Loucy (cell line): ENCODE results near the gene ANO8.

Source experiments
- H2AFZ ChIP-seq: fragments of 200-600 bp; sonication (generic); 2 replicates; pipeline ENCODE4 v1.6.0; 2016; ENCODE audit warnings: antibody characterized with exemption, mild to moderate bottlenecking, low read length, moderate library complexity
- H3F3A ChIP-seq: fragments of 200-600 bp; 2 replicates; pipeline ENCODE4 v1.6.0; 2016; ENCODE audit warnings: antibody characterized with exemption, low read depth, mild to moderate bottlenecking
- H3K27me3 ChIP-seq: fragments of 200-600 bp; sonication (generic); 2 replicates; pipeline ENCODE4 v1.6.1; 2014; ENCODE audit warnings: low read length, mild to moderate bottlenecking; ENCODE audit not compliant: insufficient read depth, poor library complexity, severe bottlenecking
- H3K36me3 ChIP-seq: fragments of 200-600 bp; sonication (generic); 2 replicates; pipeline ENCODE4 v1.6.1; 2016; ENCODE audit warnings: low read length; ENCODE audit not compliant: insufficient read depth
- H3K4me1 ChIP-seq: fragments of 200-600 bp; sonication (generic); 2 replicates; pipeline ENCODE4 v1.5.1; 2014; ENCODE audit warnings: low read length, mild to moderate bottlenecking; ENCODE audit not compliant: insufficient read depth, poor library complexity, severe bottlenecking
- H3K4me2 ChIP-seq: fragments of 200-600 bp; sonication (generic); 2 replicates; pipeline ENCODE4 v1.6.0; 2014; ENCODE audit warnings: antibody characterized with exemption, low read length, low read depth, mild to moderate bottlenecking; ENCODE audit not compliant: poor library complexity, severe bottlenecking
- H3K4me3 ChIP-seq: fragments of 200-600 bp; sonication (generic); 2 replicates; pipeline ENCODE4 v1.5.1; 2014; ENCODE audit warnings: low read length, mild to moderate bottlenecking, mixed read lengths; ENCODE audit not compliant: poor library complexity, severe bottlenecking
- H3K79me2 ChIP-seq: fragments of 200-600 bp; sonication (generic); 2 replicates; pipeline ENCODE4 v1.6.1; 2014; ENCODE audit warnings: low read length; ENCODE audit not compliant: insufficient read depth
- H3K9ac ChIP-seq: fragments of 200-600 bp; sonication (generic); 2 replicates; pipeline ENCODE4 v1.6.0; 2014; ENCODE audit warnings: mild to moderate bottlenecking, low read depth, low read length, moderate library complexity; ENCODE audit not compliant: poor library complexity, severe bottlenecking
- H3K9me2 ChIP-seq: fragments of 200-600 bp; sonication (generic); replicated peaks from 2 replicates; pipeline ENCODE4 v1.6.1; 2016; ENCODE audit warnings: low read depth, low read length, mixed read lengths
- H3K9me3 ChIP-seq: fragments of 200-600 bp; sonication (generic); 2 replicates; pipeline ENCODE4 v1.6.1; 2014; ENCODE audit warnings: mild to moderate bottlenecking, antibody characterized with exemption, low read length, low read depth; ENCODE audit not compliant: insufficient read depth
- H4K20me1 ChIP-seq: fragments of 200-600 bp; sonication (generic); 2 replicates; pipeline ENCODE4 v1.6.0; 2014; ENCODE audit warnings: antibody characterized with exemption, low read length, mild to moderate bottlenecking; ENCODE audit not compliant: insufficient read depth, poor library complexity, severe bottlenecking
- CTCF ChIP-seq: fragments of 200-600 bp; sonication (generic); conservative IDR thresholded peaks from 2 replicates; pipeline ENCODE4 v1.5.1; 2014; ENCODE audit warnings: mild to moderate bottlenecking, antibody characterized with exemption, low read length
- EZH2phosphoT487 ChIP-seq: fragments of 200-600 bp; IDR thresholded peaks from 2 replicates; pipeline ENCODE4 v1.6.1; 2018; ENCODE audit warnings: antibody characterized with exemption, mild to moderate bottlenecking, moderate library complexity, borderline replicate concordance

The ANO8 gene

GRCh38 chr19:17338433-17339078 is 3.9 kb upstream of the ANO8 start:
- Histone ChIP-seq H4K20me1 (peaks cover 6% of the 10 kb centered on the region), H3K4me3 (peak overlapping the region; percentile 87), H3K4me1 (peaks cover 27% of the 10 kb centered on the region), H3K9me2 (no peaks in the 10 kb centered on the region), H3K36me3 (0 out of 2 replicates have a peak, but pooled peaks cover 3% of the 10 kb centered on the region), H3K27me3 (no peaks in the 10 kb centered on the region), H3K79me2 (peaks cover 19% of the 10 kb centered on the region; the same call in 1 of the 2 replicates), H3K9ac (peak overlapping the region; percentile 85), H2AFZ (no peak overlapping the region), H3F3A (peaks cover 6% of the 10 kb centered on the region; the same call in 1 of the 2 replicates), H3K4me2 (peak overlapping the region; percentile 64), H3K9me3 (no peaks in the 10 kb centered on the region)
- TF ChIP-seq EZH2phosphoT487 (no peak), CTCF (no peak)

- H4K20me1 ChIP-seq, result peaks cover 6% of the 10 kb centered on the region
- H3K9me2 ChIP-seq, result no peaks in the 10 kb centered on the region
- H3F3A ChIP-seq, result peaks cover 6% of the 10 kb centered on the region; the same call in 1 of the 2 replicates
- peak overlapping the region; percentile 94 for H2AFZ ChIP-seq
- 0 out of 2 replicates have a peak, but pooled peaks cover 3% of the 10 kb centered on the region for H3K36me3 ChIP-seq
- H3K9me3 ChIP-seq, result no peaks in the 10 kb centered on the region
- peaks cover 19% of the 10 kb centered on the region; the same call in 1 of the 2 replicates for H3K79me2 ChIP-seq
- TF ChIP-seq CTCF, result no peak
- no peak for TF ChIP-seq EZH2phosphoT487
- no peaks in the 10 kb centered on the region for H3K27me3 ChIP-seq
- peaks cover 27% of the 10 kb centered on the region for H3K4me1 ChIP-seq
- H3K9ac ChIP-seq, result peak overlapping the region; percentile 85
- H3K4me2 ChIP-seq, result peak overlapping the region; percentile 64
- H3K4me3 ChIP-seq, result peak overlapping the region; percentile 87
Measured at GRCh38 chr19:17337675-17338432, 3.2 kb upstream of the ANO8 start.

GRCh38 chr19:17336872-17337674 is 2.4 kb upstream of the ANO8 start, which contains the start of gene GTPBP3:
GTPBP3 (plus strand) TSS chr19:17337553; CDS start chr19:17337612, 59 bp downstream.
- 0 out of 2 replicates have a peak, but pooled peaks cover 3% of the 10 kb centered on the region for H3K36me3 ChIP-seq
- H3K9ac ChIP-seq, result peak within 1 kb of the TSS; percentile 85
- H3K27me3 ChIP-seq, result no peaks in the 10 kb centered on the region
- H3K4me1 ChIP-seq, result peaks cover 27% of the 10 kb centered on the region
- peak within 1 kb of the TSS; percentile 87 for H3K4me3 ChIP-seq
- H3K9me2 ChIP-seq, result no peaks in the 10 kb centered on the region
- peak within 1 kb of the TSS; percentile 64 for H3K4me2 ChIP-seq
- H3K79me2 ChIP-seq, result peaks cover 19% of the 10 kb centered on the region; the same call in 1 of the 2 replicates
- H3K9me3 ChIP-seq, result no peaks in the 10 kb centered on the region
- H4K20me1 ChIP-seq, result peaks cover 6% of the 10 kb centered on the region
- TF ChIP-seq CTCF (no peak), EZH2phosphoT487 (no peak)
- H3F3A ChIP-seq, result peaks cover 6% of the 10 kb centered on the region; the same call in 1 of the 2 replicates
- peak within 1 kb of the TSS; percentile 94 for H2AFZ ChIP-seq
